Raji (cell line): Measurements from ENCODE around the gene NHLH2.

Experiments
- POLR2A ChIP-seq: IDR thresholded peaks from 2 replicates; pipeline ENCODE4 v1.6.1; 2011; ENCODE audit warnings: low read depth, low read length, control low read depth; ENCODE audit not compliant: insufficient read depth

NHLH2 gene

GRCh38 chr1:115840605-115841460 lies at the start of gene NHLH2:
NHLH2 (minus strand) TSS chr1:115841126; CDS start chr1:115838372, 2,754 bp downstream.
- TF ChIP-seq POLR2A, result no peak

GRCh38 chr1:115890580-115890979 lies 49.7 kb upstream of the NHLH2 start:
- TF ChIP-seq POLR2A, result no peak

GRCh38 chr1:115888976-115889375 lies 48.0 kb upstream of the NHLH2 start:
- no peak for TF ChIP-seq POLR2A

GRCh38 chr1:115882913-115883902 lies 42.3 kb upstream of the NHLH2 start:
- TF ChIP-seq POLR2A, result no peak

- no peak for TF ChIP-seq POLR2A
These were observed 40.2 kb upstream of the NHLH2 start for GRCh38 chr1:115880981-115881672.

GRCh38 chr1:115879977-115880376 lies 39.1 kb upstream of the NHLH2 start:
- no peak for TF ChIP-seq POLR2A

- no peak for TF ChIP-seq POLR2A
These were observed 36.6 kb upstream of the NHLH2 start for GRCh38 chr1:115877511-115877910.

- TF ChIP-seq POLR2A, result no peak
These were observed 34.0 kb upstream of the NHLH2 start for GRCh38 chr1:115874904-115875303.

GRCh38 chr1:115874497-115874896 lies 33.6 kb upstream of the NHLH2 start:
- no peak for TF ChIP-seq POLR2A

GRCh38 chr1:115873184-115873583 lies 32.3 kb upstream of the NHLH2 start:
- TF ChIP-seq POLR2A, result no peak

GRCh38 chr1:115869064-115869463 lies 28.1 kb upstream of the NHLH2 start:
- TF ChIP-seq POLR2A, result no peak

- TF ChIP-seq POLR2A, result no peak
These were observed 26.3 kb upstream of the NHLH2 start for GRCh38 chr1:115867216-115867615.

- no peak for TF ChIP-seq POLR2A
These were observed 24.9 kb upstream of the NHLH2 start for GRCh38 chr1:115865704-115866380.

- no peak for TF ChIP-seq POLR2A
These were observed 21.5 kb upstream of the NHLH2 start for GRCh38 chr1:115862403-115862802.

GRCh38 chr1:115854005-115854404 lies 13.1 kb upstream of the NHLH2 start:
- no peak for TF ChIP-seq POLR2A

- TF ChIP-seq POLR2A, result no peak
These were observed 10.0 kb upstream of the NHLH2 start for GRCh38 chr1:115850937-115851336.
